ENCODE measurements around the gene CD274.

CD274 gene

GRCh38 chr9:5509573-5509972, 59.2 kb downstream of the CD274 start:
- Histone ChIP-seq H3K4me3 (ENCODE audit: low read length) (peak overlapping the region; percentile 77), H3K27me3 (replicated peaks; ENCODE audit: control insufficient read depth, insufficient read depth, low read length) (no peaks in the 10 kb centered on the region), H3K9me3 (ENCODE audit: control insufficient read depth, low read length) (no peaks in the 10 kb centered on the region), H3K4me1 (ENCODE audit: control insufficient read depth, insufficient read depth, low read length) (peaks cover 25% of the 10 kb centered on the region), H3K36me3 (ENCODE audit: control insufficient read depth, insufficient read depth, low read length, severe bottlenecking) (no peaks in the 10 kb centered on the region), H3K9ac (ENCODE audit: low read length) (peak overlapping the region; percentile 77)
- peak; percentile 79 for DNase-seq (ENCODE audit: low read depth)

- H3K4me3 ChIP-seq (ENCODE audit: low read length): peak within 1 kb of the TSS; percentile 77
- DNase-seq (ENCODE audit: low read depth): peak; percentile 83
Measured at GRCh38 chr9:5510360-5510931, 60.1 kb downstream of the CD274 start, which contains the start of gene PDCD1LG2. TSS of gene PDCD1LG2 (plus strand) at chr9:5510531. CDS start at chr9:5522547, 12,016 bp downstream.

DNA sequence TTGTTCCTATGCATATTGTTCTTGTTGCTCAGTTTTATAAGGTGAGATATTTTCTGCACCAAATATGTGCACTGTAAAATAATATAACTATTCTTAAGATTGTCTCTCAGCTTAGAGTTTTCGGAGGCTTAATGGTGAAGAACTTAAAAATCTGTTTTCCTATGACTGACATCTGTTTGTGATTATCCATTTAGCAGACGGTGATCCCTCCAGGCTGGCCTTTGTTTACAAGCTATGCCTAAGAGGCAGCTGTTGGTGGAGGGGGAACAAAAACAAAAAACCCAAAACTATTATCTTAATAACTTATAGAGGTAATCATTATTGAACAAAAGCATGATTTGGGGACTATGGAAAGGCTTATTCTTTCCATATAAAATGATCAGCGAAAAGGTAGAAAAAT, 60.6 kb downstream of the CD274 start:
- no peaks in the 10 kb centered on the region for H3K9me3 ChIP-seq (ENCODE audit: control insufficient read depth, low read length)
- peaks cover 25% of the 10 kb centered on the region for H3K4me1 ChIP-seq (ENCODE audit: control insufficient read depth, insufficient read depth, low read length)
- H3K4me3 ChIP-seq (ENCODE audit: low read length): peak overlapping the region; percentile 77
- no peaks in the 10 kb centered on the region for H3K27me3 ChIP-seq (replicated peaks; ENCODE audit: control insufficient read depth, insufficient read depth, low read length)
- peak overlapping the region; percentile 77 for H3K9ac ChIP-seq (ENCODE audit: low read length)
- DNase-seq (ENCODE audit: low read depth): peak; percentile 64
- no peaks in the 10 kb centered on the region for H3K36me3 ChIP-seq (ENCODE audit: control insufficient read depth, insufficient read depth, low read length, severe bottlenecking)

More at GRCh38 chr9:5510360-5510931, 60.1 kb downstream of the CD274 start, which contains the start of gene PDCD1LG2:
- Histone ChIP-seq H3K9ac (ENCODE audit: low read length) (peak within 1 kb of the TSS; percentile 77), H3K36me3 (ENCODE audit: control insufficient read depth, insufficient read depth, low read length, severe bottlenecking) (no peaks in the 10 kb centered on the region), H3K9me3 (ENCODE audit: control insufficient read depth, low read length) (no peaks in the 10 kb centered on the region), H3K27me3 (replicated peaks; ENCODE audit: control insufficient read depth, insufficient read depth, low read length) (no peaks in the 10 kb centered on the region), H3K4me1 (ENCODE audit: control insufficient read depth, insufficient read depth, low read length) (peaks cover 25% of the 10 kb centered on the region)

- Histone ChIP-seq H3K4me3 (ENCODE audit: low read length) (peak overlapping the region; percentile 77), H3K9ac (ENCODE audit: low read length) (peak overlapping the region; percentile 77), H3K36me3 (ENCODE audit: control insufficient read depth, insufficient read depth, low read length, severe bottlenecking) (no peaks in the 10 kb centered on the region), H3K27me3 (replicated peaks; ENCODE audit: control insufficient read depth, insufficient read depth, low read length) (no peaks in the 10 kb centered on the region), H3K4me1 (ENCODE audit: control insufficient read depth, insufficient read depth, low read length) (peaks cover 25% of the 10 kb centered on the region), H3K9me3 (ENCODE audit: control insufficient read depth, low read length) (no peaks in the 10 kb centered on the region)
- DNase-seq (ENCODE audit: low read depth): no peak
Measured at GRCh38 chr9:5511476-5511875, 61.1 kb downstream of the CD274 start.

DNA sequence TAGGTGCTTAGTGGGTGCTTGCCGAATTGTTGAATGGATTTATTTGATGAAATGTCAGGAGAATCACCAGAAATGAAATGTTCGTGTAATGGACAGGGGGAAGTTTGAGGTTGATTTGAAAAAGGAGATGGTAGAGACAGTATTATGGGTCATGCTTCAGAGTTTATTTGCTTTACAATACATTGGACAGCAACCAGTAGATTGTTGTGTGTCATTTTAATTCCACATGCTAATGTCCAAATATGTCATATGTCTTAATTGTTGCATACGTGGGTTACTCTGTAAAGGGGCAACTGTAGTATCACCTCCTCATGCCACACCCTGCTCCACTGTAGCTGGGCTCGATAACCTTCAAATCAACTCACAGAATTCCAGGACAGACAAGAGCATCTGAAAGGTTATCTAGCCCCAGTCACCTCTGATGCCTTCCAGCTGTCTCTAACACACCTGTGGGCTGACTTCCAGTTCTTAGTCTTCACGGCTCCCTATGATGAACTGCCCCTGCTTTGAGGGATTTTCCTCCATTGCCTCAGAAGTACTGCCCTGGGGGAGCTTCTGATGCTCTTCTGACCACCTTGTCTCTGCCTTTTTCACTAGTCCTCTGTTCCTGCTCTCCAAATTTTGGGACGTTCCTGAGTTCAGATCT, 61.7 kb downstream of the CD274 start:
- DNase-seq (ENCODE audit: low read depth): no peak
- no peaks in the 10 kb centered on the region for H3K36me3 ChIP-seq (ENCODE audit: control insufficient read depth, insufficient read depth, low read length, severe bottlenecking)
- no peaks in the 10 kb centered on the region for H3K27me3 ChIP-seq (replicated peaks; ENCODE audit: control insufficient read depth, insufficient read depth, low read length)
- peaks cover 25% of the 10 kb centered on the region for H3K4me1 ChIP-seq (ENCODE audit: control insufficient read depth, insufficient read depth, low read length)
- H3K9me3 ChIP-seq (ENCODE audit: control insufficient read depth, low read length): no peaks in the 10 kb centered on the region
- H3K4me3 ChIP-seq (ENCODE audit: low read length): peak overlapping the region; percentile 77
- no peak overlapping the region for H3K9ac ChIP-seq (ENCODE audit: low read length)

DNA sequence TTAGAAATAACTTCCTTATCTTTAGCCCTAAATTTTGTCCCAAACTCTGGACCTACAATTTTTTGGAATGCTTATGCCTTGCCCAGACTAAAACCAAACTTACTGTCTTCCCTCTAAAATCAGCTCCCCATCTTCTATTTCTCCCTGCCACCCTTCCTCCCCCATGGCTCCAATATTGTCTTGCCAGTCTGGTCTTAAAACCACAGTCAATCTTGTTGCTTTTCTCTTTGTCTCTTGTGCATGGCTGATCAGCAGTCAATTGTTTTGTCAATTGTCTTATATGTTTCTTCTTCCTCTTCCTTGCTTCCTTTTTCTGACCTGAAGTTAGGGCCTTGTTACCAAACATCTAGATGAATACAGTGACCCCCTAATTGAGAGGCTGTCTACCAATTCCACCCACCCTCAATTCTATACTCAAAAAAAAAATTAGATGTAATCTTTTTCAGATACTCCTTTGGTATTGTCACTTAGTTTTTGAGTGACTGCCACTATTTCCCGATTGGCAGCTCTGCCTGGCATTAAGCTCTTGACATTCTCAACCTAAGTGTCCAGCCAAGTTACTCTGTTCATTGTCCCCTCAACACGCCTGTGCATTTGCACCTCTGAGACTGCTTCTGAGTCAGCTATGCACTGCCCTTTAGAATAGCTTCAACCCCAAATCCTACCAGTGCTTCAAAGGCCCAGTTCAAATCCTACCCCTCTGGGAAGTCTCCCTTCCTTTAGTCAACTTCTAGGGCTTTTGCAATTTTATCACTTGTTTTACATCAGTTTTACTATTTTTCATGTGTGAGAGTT, 62.5 kb downstream of the CD274 start:
- no peaks in the 10 kb centered on the region for H3K36me3 ChIP-seq (ENCODE audit: control insufficient read depth, insufficient read depth, low read length, severe bottlenecking)
- H3K4me3 ChIP-seq (ENCODE audit: low read length): no peak overlapping the region
- H3K9me3 ChIP-seq (ENCODE audit: control insufficient read depth, low read length): no peaks in the 10 kb centered on the region
- H3K9ac ChIP-seq (ENCODE audit: low read length): no peak overlapping the region
- DNase-seq (ENCODE audit: low read depth): no peak
- no peaks in the 10 kb centered on the region for H3K27me3 ChIP-seq (replicated peaks; ENCODE audit: control insufficient read depth, insufficient read depth, low read length)
- H3K4me1 ChIP-seq (ENCODE audit: control insufficient read depth, insufficient read depth, low read length): peaks cover 28% of the 10 kb centered on the region

DNA sequence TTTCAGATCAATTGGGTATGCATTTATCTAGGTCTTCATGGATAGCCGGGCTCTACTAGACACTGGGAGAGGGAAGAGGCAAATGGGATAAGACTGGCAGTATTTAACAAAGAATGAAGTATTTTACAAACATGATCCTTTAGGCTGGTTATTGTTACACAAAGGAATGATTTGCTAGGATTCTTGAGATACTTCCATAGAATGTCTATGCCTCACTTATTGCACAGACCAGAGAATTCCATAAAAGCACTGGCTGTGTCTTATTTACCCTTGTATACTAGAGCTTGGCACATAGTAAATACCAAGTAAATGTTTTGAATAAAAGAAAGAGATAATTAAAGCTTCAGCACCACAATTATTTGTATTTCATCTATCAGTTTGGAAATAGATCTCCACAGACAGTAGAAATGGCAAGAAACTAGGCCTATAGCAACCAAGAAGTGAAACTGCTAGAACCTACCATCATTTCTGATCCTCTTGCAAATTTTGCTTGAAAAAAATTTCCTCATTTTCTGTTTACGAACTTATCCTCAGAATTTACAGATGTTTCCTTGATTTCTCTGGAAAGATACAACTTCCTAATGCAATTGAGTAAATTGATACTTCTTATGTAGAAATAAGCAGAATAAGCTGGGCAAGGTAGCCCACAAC, 63.7 kb downstream of the CD274 start:
- no peak overlapping the region for H3K9ac ChIP-seq (ENCODE audit: low read length)
- peaks cover 37% of the 10 kb centered on the region for H3K4me1 ChIP-seq (ENCODE audit: control insufficient read depth, insufficient read depth, low read length)
- peak; percentile 39 for DNase-seq (ENCODE audit: low read depth)
- no peak overlapping the region for H3K4me3 ChIP-seq (ENCODE audit: low read length)
- no peaks in the 10 kb centered on the region for H3K36me3 ChIP-seq (ENCODE audit: control insufficient read depth, insufficient read depth, low read length, severe bottlenecking)
- H3K27me3 ChIP-seq (replicated peaks; ENCODE audit: control insufficient read depth, insufficient read depth, low read length): no peaks in the 10 kb centered on the region
- no peaks in the 10 kb centered on the region for H3K9me3 ChIP-seq (ENCODE audit: control insufficient read depth, low read length)

GRCh38 chr9:5514617-5515260, 64.4 kb downstream of the CD274 start:
- H3K4me1 ChIP-seq (ENCODE audit: control insufficient read depth, insufficient read depth, low read length): peaks cover 31% of the 10 kb centered on the region
- no peaks in the 10 kb centered on the region for H3K9me3 ChIP-seq (ENCODE audit: control insufficient read depth, low read length)
- H3K36me3 ChIP-seq (ENCODE audit: control insufficient read depth, insufficient read depth, low read length, severe bottlenecking): no peaks in the 10 kb centered on the region
- no peak overlapping the region for H3K9ac ChIP-seq (ENCODE audit: low read length)
- H3K27me3 ChIP-seq (replicated peaks; ENCODE audit: control insufficient read depth, insufficient read depth, low read length): no peaks in the 10 kb centered on the region
- no peak for DNase-seq (ENCODE audit: low read depth)
- no peak overlapping the region for H3K4me3 ChIP-seq (ENCODE audit: low read length)

DNA sequence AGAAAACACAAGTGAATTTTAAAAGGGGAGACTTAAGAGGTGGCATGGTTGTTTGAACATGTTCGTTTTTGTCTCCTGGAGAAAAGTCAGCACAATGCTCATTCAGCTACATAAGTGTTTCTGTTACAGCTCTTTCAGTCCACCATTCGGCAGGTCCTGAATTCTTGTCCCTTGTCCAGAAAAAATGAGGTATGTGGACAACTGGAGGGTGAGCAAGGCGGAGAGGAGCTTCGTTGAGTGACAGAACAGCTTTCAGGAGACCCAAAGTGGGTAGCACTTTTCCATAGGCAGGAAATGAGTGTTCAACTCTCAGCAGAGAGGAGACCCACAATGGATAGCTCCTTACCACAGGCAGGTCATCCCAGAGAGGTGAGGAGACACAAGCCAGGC, 64.9 kb downstream of the CD274 start:
- Histone ChIP-seq H3K4me3 (ENCODE audit: low read length) (no peak overlapping the region), H3K27me3 (replicated peaks; ENCODE audit: control insufficient read depth, insufficient read depth, low read length) (no peaks in the 10 kb centered on the region), H3K9ac (ENCODE audit: low read length) (no peak overlapping the region), H3K36me3 (ENCODE audit: control insufficient read depth, insufficient read depth, low read length, severe bottlenecking) (no peaks in the 10 kb centered on the region), H3K4me1 (ENCODE audit: control insufficient read depth, insufficient read depth, low read length) (peaks cover 25% of the 10 kb centered on the region), H3K9me3 (ENCODE audit: control insufficient read depth, low read length) (no peaks in the 10 kb centered on the region)
- DNase-seq (ENCODE audit: low read depth): no peak

DNA sequence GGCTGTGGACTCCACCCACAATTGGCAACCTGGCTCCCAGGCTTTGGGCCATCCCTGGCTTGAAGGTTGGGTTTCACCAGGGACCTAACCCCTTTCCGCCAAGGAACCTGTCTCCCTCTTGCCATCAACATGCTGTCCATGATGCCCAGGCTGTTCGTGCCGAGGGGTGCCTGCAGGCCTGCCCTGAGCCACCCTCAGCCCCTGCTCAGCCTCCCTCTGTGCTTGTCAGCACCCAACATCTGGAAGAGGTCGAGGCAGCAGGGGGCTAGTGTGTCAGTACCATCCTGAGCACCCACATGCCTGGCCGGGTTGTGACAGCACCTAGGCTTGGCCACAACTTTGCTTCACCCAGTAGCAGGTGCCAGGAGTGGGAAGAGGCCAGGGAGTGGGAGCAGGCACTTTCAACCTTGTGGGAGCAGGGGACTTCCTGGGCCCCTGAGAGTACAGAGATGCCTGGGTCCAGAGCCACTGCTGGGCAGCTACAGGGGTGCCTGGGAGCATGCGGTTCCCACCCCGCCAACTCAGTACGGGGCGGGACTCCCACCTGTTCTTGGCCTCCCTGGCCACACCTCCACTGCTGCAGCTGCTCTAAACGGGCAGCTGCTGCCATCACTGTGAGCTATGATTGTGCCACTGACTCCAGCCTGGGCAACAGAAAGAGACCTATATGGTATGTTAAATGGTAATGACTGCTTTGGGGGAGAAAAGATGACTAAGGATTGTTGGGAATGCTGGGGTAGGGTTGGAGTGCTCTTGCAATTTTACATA, 66.3 kb downstream of the CD274 start:
- no peak for DNase-seq (ENCODE audit: low read depth)
- Histone ChIP-seq H3K27me3 (replicated peaks; ENCODE audit: control insufficient read depth, insufficient read depth, low read length) (no peaks in the 10 kb centered on the region), H3K4me3 (ENCODE audit: low read length) (no peak overlapping the region), H3K9ac (ENCODE audit: low read length) (no peak overlapping the region), H3K36me3 (ENCODE audit: control insufficient read depth, insufficient read depth, low read length, severe bottlenecking) (no peaks in the 10 kb centered on the region), H3K9me3 (ENCODE audit: control insufficient read depth, low read length) (no peaks in the 10 kb centered on the region), H3K4me1 (ENCODE audit: control insufficient read depth, insufficient read depth, low read length) (peaks cover 13% of the 10 kb centered on the region)

Measured in adipocyte (in vitro differentiated cells).